HG03439 (cell line): ENCODE results near the gene RANBP9.

Source experiments
- ATAC-seq: cut with Tn5 transposase; IDR thresholded peaks from one replicate; pipeline ENCODE4 v1.9.1; 2021; ENCODE audit warnings: mild to moderate bottlenecking, moderate library complexity; ENCODE audit not compliant: unreplicated experiment

Gene RANBP9

DNA sequence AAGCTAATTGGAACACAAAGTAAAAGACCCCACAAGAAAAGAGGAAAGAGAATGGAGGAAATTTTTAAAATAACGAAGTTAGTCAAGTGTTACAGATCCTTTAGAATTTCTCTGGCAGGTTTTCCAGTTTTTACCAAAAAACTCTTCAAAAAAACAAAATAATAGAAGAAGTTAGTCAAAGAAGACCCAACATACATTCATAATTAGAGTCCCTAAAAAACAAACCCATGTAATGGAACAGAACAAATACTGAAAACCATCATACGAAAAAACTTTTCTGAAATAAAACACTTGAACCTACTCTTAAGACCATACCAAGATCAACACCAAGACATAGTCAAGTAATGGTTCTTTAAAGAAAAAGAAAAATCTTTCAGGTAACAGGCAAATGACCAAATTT lies 31.6 kb downstream of the RANBP9 start:
- ATAC-seq = no peak

GRCh38 chr6:13678255-13678983 lies 33.2 kb downstream of the RANBP9 start:
- no peak for ATAC-seq

- ATAC-seq = no peak
Measured at GRCh38 chr6:13677878-13678254, 33.8 kb downstream of the RANBP9 start.

- ATAC-seq = no peak
Measured at GRCh38 chr6:13676551-13677156, 35.0 kb downstream of the RANBP9 start.

GRCh38 chr6:13674533-13675190 lies 37.0 kb downstream of the RANBP9 start:
- ATAC-seq = no peak

GRCh38 chr6:13673825-13674444 lies 37.7 kb downstream of the RANBP9 start:
- ATAC-seq = no peak

DNA sequence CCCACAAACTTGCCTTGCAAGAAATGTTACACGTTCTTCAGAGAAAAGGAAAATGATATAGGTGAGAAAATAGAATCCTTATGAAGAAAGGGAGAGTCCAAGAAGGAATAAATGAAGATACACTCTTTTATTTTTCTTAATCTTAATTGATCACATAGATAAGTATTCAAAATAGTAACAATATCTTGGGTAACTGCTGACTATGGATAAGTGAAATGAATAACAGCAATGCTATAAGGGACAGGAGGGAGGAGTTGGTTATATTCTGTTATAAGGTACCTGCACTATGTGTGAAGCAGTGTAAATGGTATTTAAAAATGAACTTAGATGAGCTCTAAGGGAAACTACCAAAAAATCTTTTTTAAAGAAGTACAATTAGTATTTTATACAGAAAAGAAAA lies 38.3 kb downstream of the RANBP9 start:
- no peak for ATAC-seq

GRCh38 chr6:13672904-13673303 lies 38.7 kb downstream of the RANBP9 start:
- no peak for ATAC-seq

- no peak for ATAC-seq
Measured at GRCh38 chr6:13671548-13672127, 40.0 kb downstream of the RANBP9 start.

- no peak for ATAC-seq
Measured at GRCh38 chr6:13669476-13669875, 42.2 kb downstream of the RANBP9 start.

DNA sequence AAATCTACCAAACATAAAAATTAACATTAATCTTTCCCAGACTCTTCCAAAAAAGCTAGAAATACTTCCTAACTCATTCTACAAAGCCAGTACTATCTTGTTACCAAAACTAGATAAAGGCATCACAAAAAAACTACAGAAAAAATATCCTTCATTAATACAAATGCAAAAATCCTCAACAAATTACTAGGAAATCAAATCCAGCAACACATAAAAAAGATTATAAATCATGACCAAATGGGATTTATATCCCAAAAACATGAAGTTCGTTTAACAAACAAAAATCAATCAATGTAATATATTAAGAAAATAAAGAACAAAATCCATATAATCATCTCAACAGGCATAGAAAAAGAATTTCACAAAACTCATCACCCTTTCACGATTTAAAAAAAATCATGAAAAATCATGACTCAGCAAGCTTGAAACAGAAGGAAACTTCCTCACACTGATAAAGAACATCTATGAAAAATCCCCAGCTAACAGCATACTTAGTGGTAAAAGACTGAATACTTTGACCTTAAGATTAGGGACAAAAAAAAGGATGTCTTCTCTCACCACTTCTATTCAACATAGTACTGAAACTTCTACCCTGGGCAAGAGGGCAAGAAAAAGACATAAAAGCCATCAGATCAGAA lies 43.2 kb downstream of the RANBP9 start:
- no peak for ATAC-seq

DNA sequence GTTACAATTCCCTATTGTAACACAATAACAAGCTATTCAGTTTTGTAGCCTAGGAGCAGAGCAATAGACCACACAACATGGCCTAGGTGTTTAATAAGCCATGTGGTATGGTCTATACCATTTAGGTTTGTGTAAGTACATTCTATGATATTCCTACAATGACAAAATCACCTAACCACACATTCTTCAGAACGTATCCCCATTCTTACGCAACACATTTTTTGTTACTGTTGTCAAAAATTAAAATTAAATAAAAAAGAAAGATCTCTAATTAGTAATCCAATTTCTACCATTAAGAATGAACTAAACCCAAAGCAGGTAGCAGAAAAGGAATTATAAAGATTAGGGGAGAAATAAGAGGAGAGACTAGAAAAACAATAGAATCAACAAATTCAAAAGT lies 44.0 kb downstream of the RANBP9 start:
- ATAC-seq = no peak

DNA sequence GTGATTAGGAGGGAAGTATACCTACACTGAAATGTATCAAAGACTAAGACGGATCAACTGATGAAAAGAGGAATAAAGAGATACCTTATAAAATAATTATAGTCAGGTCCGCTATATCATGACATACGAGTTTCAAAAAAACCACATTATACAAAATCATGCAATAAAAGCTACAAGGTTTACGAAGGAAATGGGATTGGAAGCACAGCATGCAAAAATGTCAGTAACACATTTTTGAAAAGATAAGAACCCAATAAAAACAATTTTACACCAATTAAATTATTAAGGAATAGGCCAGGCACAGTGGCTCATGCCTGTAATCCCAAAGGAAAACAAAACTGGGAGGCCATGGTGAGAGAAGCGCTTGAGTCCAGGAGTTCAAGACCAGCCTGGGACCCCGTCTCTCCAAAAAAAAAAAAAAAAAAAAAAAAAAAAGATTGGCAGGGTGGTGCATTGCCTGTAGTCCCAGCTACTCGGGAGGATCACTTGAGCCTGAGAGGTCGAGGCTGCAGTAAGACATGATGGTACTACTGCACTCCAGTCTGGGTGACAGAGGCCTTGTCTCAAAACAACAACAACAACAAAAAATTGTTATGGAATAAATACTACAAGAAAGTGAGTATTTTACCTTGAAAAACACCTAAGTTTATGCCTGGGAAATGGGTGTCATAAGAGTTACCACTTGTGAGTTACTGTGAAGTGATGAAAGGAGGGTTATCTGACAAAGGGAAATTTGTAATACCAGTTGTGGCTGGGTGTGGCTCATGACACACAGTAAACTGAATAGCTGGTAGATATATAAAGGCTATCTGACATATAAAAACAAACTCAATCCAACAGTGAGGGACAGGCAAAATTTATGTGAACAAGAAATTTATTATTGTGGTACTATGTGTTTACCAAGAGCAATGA lies 45.2 kb downstream of the RANBP9 start:
- ATAC-seq = no peak

- no peak for ATAC-seq
Measured at GRCh38 chr6:13664703-13665352, 46.8 kb downstream of the RANBP9 start.

DNA sequence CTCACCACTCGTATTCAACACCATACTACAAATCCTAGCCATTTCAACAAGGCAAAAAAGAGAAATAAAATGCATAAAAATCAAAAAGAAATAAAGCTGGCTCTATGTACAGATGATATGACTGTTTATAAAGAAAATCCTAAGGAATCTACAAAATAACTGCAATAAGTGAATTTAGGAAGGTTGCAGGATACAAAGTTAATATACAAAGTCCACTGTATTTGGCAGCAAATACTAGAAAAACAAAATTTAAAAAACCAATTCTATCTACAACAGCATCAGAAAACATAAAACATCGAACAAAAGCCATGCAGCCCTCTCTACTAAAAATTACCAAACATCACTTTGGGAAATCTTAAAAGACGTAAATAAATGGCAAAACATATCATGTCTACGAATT lies 47.6 kb downstream of the RANBP9 start:
- no peak for ATAC-seq

DNA sequence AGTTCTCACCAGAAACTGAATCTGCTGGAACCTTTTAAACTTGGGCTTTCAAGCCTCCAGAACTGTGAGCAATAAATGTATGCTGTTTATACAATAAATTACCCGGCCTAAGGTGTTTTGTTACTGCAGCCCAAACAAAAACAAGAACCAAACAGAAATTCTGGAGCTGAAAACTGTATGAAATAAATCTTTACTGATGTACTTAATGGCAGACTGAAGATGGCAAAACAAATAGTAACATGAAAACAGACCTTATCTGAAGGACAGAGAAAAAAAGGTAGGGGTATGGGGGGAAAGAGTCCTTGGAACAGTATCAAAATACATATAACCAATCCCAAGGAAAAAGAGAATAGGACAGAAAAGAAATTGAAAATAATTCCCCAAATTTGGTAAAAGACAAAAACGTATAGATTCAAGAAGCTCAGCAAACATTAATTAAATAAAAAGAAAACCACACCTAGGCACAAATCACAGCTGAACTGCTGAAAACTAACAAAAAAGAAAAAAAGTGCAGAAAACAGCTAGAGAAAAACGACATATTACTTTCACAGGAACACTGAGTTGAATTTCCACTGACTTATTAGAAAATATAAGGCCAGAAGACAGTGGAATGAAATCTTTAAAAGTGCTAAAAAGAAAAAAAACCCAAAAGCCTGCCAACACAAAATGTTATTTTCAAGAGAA lies 48.8 kb downstream of the RANBP9 start:
- ATAC-seq = no peak

- no peak for ATAC-seq
Measured at GRCh38 chr6:13661647-13662046, 50.0 kb downstream of the RANBP9 start.

GRCh38 chr6:13660893-13661292 lies 50.7 kb downstream of the RANBP9 start:
- ATAC-seq = no peak

DNA sequence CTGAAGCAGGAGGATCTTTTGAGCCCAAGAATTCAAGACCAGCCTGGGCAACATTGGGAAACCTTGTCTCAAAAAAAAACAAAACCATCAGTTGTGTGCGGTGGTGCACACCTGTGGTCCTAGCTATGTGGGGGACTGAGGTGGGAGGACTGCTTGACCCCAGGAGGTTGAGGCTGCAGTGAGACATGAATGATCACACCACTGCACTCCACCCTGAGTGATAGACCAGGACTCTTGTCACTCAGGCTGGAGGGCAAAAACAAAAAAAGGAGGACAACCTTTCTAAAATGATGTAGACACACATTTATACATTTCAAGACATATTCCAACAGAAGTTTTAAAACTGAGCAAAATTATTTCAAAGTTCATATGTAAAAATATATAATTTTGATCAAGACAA lies 51.4 kb downstream of the RANBP9 start:
- no peak for ATAC-seq
